Coronary artery (tissue), 2 donors: ENCODE data around the gene EOLA1.

Experiments used
- DNase-seq: peaks from one replicate; pipeline ENCODE4 v3.0.0-alpha.2; 2017; ENCODE audit warnings: low spot score
- H3K27ac ChIP-seq, 2 donors: fragments of 200-600 bp; sonication (generic); one replicate each; pipeline ENCODE4 v1.5.1; 2016 to 2019
- H3K4me3 ChIP-seq: fragments of 200-600 bp; sonication (generic); 2 replicates; pipeline ENCODE4 v1.5.1; 2016; ENCODE audit warnings: mild to moderate bottlenecking, moderate library complexity
- TF ChIP-seq, protein P1 (sequence below): fragments of 200-600 bp; sonication (generic); IDR thresholded peaks from one replicate; pipeline ENCODE4 v1.5.1; 2019; ENCODE audit warnings: antibody characterized with exemption

Gene EOLA1

DNA sequence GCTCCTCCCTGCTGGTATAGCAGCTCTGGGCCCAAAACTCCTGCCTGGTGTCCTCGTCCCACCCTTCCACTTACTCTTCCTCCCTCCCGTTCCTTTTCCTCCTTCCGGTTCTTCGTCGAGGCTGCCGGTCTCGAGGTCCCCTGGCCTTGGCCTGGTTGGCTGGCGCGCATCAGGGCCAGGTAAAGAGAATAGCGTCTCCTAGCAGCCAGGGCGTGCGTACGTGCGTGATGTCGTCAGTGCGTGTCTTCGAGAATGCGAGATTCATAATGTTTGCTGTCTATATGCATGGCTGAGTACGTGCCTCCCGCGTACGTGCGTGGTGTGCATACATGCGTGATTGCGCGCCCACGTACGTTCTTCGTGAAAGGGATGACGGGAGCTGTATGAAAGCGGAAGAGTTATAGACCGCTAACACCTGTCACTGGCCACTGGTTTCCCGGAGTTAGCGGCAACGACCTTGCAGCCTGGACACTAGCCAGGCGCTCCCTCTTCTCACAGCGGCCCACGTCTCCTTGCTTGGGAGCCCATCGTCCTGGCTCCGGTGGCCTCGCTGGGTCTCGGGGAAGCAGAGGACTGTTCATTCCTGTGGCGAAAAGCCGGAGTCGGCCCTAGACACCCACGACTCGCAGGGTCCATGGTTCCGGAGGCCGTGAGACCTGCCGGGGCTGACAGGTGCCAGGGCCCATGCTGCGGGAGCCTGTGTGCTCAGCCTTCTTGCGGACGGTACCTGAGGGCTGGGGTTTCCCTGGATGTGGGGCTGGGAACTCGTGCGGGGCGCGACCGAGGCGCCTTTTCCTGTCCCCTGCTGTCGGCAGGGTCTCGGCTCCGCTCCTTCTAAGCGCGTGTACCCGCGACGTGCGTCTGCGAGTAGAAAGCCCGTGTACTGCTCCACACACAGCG lies at the start of gene EOLA1:
TSS of gene EOLA1 (plus strand) at position 392 of the 900 bp plus-strand sequence. CDS start 4,619 bp downstream, outside the sequence.
- peak within 1 kb of the TSS; percentile 79 to 92 for H3K27ac ChIP-seq
- TF ChIP-seq, protein P1, sequence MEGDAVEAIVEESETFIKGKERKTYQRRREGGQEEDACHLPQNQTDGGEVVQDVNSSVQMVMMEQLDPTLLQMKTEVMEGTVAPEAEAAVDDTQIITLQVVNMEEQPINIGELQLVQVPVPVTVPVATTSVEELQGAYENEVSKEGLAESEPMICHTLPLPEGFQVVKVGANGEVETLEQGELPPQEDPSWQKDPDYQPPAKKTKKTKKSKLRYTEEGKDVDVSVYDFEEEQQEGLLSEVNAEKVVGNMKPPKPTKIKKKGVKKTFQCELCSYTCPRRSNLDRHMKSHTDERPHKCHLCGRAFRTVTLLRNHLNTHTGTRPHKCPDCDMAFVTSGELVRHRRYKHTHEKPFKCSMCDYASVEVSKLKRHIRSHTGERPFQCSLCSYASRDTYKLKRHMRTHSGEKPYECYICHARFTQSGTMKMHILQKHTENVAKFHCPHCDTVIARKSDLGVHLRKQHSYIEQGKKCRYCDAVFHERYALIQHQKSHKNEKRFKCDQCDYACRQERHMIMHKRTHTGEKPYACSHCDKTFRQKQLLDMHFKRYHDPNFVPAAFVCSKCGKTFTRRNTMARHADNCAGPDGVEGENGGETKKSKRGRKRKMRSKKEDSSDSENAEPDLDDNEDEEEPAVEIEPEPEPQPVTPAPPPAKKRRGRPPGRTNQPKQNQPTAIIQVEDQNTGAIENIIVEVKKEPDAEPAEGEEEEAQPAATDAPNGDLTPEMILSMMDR = no peak
- peak; percentile 91 for DNase-seq

DNA sequence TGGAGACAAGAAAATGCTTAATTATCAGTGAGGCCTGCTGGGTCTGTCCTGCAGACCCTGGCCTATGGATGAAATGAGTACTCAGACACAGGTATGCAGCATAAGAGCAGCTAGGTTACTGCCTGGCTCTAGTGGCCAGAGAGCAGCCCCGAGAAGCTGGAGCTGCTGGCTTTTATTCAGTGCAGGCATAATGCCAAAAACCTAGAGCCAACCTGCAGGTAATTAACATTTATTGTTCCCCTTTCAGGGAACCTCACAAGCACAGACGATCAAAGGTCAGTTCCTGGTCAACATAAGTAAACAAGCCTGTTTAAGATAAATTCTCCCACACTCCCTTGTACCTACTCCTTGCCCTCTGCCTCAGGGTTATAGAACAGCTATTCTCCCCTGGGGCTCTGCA lies 49.0 kb upstream of the EOLA1 start:
- no peak overlapping the region for H3K4me3 ChIP-seq

More for the DNA sequence above, at the start of gene EOLA1:
- peak within 1 kb of the TSS; percentile 81 for H3K4me3 ChIP-seq

DNA sequence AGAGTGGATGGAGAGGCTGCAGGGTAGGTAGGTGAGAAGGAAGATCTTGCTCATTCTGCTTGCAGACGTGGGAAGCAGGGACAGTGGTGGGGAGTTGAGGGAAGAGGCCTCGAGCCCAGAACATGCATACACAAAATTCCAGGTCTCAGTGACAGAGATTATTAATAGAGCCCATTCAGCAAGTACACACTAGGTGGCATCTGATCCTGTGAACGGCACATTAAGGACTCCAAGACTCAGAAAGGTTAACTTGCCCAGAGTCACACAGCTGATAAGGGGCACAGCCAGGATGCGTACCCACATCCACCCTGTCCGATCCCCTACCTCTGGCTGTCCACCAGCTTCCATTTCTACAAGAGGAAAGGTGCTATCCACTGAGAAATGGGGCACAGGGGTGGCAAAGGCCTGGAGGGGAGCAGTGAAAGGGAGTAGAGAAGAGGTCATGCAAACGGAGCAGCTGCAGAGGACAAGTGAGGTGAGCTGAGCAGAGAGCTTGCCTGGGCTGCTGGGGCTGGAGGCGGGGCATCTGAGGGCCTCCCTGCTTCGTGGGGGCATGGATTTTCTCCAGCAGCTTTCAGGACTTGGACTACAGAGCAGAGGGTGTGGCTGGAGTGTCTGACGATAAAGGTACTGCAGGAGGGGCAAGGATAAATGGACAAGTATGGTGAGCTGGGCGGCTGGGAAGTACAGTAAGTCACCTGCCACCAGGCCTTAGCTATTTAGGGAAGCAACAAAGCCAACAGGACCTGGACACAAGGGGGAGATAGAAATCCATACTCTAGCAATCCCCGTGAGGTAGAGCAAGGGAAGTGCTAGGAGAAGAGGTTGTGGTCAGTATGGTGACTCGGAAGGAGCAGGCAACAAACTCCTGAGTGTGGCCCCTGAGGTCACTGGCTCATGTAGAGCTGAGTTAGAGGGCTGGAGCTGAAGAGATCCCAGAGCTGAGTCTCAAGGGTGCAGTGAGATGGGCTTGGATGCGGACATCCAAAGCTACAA lies 46.9 kb upstream of the EOLA1 start:
- TF ChIP-seq, protein P1 = no peak

More for the DNA sequence above, 49.0 kb upstream of the EOLA1 start:
- H3K27ac ChIP-seq = no peak overlapping the region
- TF ChIP-seq, protein P1 = no peak
- DNase-seq = no peak

DNA sequence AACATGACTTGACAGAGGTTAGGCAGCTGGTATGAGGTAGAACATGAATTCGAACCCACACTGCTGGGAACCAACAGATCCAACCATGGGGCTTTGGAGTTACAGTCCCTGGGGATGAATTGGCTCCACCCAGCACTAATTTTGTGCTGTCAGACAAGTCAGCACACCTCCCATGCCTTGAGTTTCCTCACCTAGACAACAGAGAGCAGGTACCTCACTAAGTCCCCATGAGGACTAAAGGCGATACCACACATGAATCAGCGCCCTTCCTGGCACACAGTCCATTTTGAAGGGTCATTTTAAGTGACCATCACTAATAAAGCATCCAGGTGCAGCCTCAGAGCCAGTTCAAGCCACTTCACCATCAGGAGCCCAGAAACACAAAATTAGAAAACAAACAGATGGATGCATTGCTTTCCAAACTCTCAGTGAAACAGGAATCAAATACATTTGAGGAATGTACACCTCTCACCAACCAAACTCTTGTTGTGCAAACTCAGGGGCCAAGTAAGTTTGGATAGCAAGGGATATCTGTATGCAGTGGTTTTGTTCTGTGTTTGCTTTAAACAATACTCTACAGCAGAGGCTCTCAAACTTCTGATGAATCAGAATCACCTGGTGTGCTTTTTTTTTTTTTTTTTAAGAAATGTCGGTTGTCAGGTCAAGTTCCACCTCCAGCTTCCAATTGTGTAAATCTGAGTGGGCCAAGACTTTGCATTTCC lies 45.8 kb upstream of the EOLA1 start:
- Histone ChIP-seq H3K27ac (no peak overlapping the region), H3K4me3 (no peak overlapping the region)
- peak; percentile 19 for DNase-seq
- TF ChIP-seq, protein P1 = no peak

More for the DNA sequence above, 46.9 kb upstream of the EOLA1 start:
- no peak for DNase-seq
- H3K27ac ChIP-seq = no peak overlapping the region
- no peak overlapping the region for H3K4me3 ChIP-seq

DNA sequence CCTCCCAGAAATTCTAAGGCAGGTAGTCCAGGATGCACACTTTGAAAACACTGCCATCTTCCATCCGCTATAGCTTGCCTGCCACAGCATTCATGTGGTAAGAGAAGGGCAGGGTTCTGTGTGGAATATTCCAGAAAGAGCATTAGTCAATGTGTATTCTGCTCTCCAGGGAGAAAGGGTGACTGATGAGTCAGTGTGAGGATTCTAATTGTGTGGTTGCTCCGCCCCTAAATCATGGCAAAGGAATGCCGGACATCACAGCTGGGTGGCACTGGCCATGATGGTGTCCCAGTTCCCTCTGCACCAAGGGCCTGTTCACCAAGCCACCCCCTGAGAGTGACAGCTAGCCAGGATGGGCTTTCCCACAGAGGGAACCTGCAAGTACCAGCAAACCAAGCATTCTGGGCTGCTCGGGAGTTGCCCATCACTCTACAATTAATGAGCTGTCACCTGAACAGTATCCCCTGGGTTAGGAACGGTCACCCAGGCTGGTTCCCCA lies 45.2 kb upstream of the EOLA1 start:
- peak; percentile 53 for DNase-seq
- TF ChIP-seq, protein P1 = no peak
- Histone ChIP-seq H3K27ac (peak overlapping the region in 1 of 2 donors; percentile 39), H3K4me3 (no peak overlapping the region)

DNA sequence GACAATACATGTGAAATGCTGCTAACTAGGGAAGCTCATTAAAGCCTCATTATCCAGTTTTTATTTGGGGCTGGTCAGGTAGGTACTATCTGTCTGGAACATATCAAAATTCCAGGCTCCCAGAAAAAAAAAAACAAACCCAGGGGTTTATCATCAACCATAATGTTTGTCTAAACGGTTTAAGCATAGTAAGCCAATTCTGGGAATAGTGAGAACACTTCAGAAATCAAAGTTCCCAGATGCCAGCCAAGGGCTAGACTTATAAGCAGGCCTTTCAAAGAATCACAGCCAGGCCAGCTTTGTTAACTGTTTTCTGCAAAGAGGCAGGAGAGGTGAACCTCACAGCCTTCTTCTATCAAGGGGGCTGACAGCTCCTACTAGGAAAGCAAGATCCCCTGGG lies 43.8 kb upstream of the EOLA1 start:
- H3K4me3 ChIP-seq = no peak overlapping the region
- H3K27ac ChIP-seq = no peak overlapping the region
- DNase-seq = no peak
- TF ChIP-seq, protein P1 = no peak
